22Rv1 (cell line): ENCODE results near the gene DACH1.

ENCODE experiments used
- ZFX ChIP-seq: fragments of 450-650 bp; IDR thresholded peaks from 2 replicates; pipeline ENCODE4 v1.6.1; 2017; ENCODE audit warnings: antibody characterized with exemption, borderline replicate concordance
- TF ChIP-seq, protein P1 (sequence below): fragments of 450-650 bp; IDR thresholded peaks from 2 replicates; pipeline ENCODE4 v1.5.1; 2017; ENCODE audit warnings: mild to moderate bottlenecking

DNA sequence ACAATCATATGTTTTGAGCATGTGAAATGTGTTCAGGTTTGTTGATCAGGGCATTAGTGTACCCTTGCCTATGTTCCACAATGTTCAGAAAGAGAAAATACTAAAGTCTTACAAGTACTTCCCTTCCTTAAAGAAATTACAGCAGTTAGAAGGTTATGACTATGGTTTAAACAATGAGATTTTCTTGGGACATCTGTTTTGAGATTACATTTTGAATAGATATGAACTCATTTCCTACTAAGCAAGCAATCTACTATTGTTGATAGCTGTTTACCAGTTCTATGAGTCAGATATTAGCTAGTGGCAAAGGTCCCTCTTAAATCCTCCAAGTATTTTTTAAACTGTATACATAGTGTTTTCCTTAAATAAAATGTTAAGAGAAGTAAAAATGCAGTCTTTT, 241.3 kb downstream of the DACH1 start:
- TF ChIP-seq, protein P1, sequence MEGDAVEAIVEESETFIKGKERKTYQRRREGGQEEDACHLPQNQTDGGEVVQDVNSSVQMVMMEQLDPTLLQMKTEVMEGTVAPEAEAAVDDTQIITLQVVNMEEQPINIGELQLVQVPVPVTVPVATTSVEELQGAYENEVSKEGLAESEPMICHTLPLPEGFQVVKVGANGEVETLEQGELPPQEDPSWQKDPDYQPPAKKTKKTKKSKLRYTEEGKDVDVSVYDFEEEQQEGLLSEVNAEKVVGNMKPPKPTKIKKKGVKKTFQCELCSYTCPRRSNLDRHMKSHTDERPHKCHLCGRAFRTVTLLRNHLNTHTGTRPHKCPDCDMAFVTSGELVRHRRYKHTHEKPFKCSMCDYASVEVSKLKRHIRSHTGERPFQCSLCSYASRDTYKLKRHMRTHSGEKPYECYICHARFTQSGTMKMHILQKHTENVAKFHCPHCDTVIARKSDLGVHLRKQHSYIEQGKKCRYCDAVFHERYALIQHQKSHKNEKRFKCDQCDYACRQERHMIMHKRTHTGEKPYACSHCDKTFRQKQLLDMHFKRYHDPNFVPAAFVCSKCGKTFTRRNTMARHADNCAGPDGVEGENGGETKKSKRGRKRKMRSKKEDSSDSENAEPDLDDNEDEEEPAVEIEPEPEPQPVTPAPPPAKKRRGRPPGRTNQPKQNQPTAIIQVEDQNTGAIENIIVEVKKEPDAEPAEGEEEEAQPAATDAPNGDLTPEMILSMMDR = no peak
- TF ChIP-seq ZFX = no peak
